H9 (cell line): ENCODE results near the gene RPS10. TPM values are rescaled to one million over a fixed set of nuclear protein-coding genes. Genes with fewer than 3 reads are reported as not detected.

Source experiments
- DNase-seq: peaks from one replicate; pipeline ENCODE4 v3.0.0-alpha.2; 2017
- H2AFZ ChIP-seq: one replicate; pipeline ENCODE4 v1.6.1; 2013; ENCODE audit warnings: mild to moderate bottlenecking, low read length, control low read depth, moderate library complexity
- H2AK5ac ChIP-seq: 2 replicates; pipeline ENCODE4 v1.6.1; 2013; ENCODE audit warnings: low read length, control low read depth, mixed read lengths; ENCODE audit not compliant: insufficient read length
- H2BK120ac ChIP-seq: one replicate; pipeline ENCODE4 v1.6.1; 2013; ENCODE audit warnings: low read depth, mild to moderate bottlenecking, low read length, control low read depth, inconsistent platforms; ENCODE audit not compliant: poor library complexity, severe bottlenecking
- H2BK12ac ChIP-seq: 2 replicates; pipeline ENCODE4 v1.6.1; 2013; ENCODE audit warnings: low read length, control low read depth, mixed read lengths, low read depth; ENCODE audit not compliant: insufficient read length
- H2BK15ac ChIP-seq: 2 replicates; pipeline ENCODE4 v1.6.1; 2013; ENCODE audit warnings: low read depth, low read length, control low read depth
- H2BK20ac ChIP-seq: one replicate; pipeline ENCODE4 v1.6.1; 2013; ENCODE audit warnings: low read depth, mild to moderate bottlenecking, low read length, control low read depth, inconsistent platforms; ENCODE audit not compliant: poor library complexity, severe bottlenecking
- H2BK5ac ChIP-seq: 2 replicates; pipeline ENCODE4 v1.6.1; 2013; ENCODE audit warnings: low read length, control low read depth, mixed read lengths; ENCODE audit not compliant: insufficient read length
- H3K14ac ChIP-seq: 2 replicates; pipeline ENCODE4 v1.6.1; 2013; ENCODE audit warnings: low read length, control low read depth; ENCODE audit not compliant: insufficient read depth
- H3K18ac ChIP-seq: 2 replicates; pipeline ENCODE4 v1.6.1; 2013; ENCODE audit warnings: low read depth, mild to moderate bottlenecking, mixed read lengths, low read length, control low read depth; ENCODE audit not compliant: insufficient read length
- H3K23ac ChIP-seq: 2 replicates; pipeline ENCODE4 v1.6.1; 2013; ENCODE audit warnings: low read length, control low read depth, mixed read lengths, low read depth; ENCODE audit not compliant: insufficient read length
- H3K23me2 ChIP-seq: 2 replicates; pipeline ENCODE4 v1.6.1; 2013; ENCODE audit warnings: low read depth, mild to moderate bottlenecking, mixed read lengths, low read length, control low read depth; ENCODE audit not compliant: insufficient read length, poor library complexity, severe bottlenecking
- H3K27ac ChIP-seq: 2 replicates; pipeline ENCODE4 v1.5.1; 2013; ENCODE audit warnings: low read length, control low read depth, mixed read lengths, low read depth; ENCODE audit not compliant: insufficient read length
- H3K27me3 ChIP-seq: 2 replicates; pipeline ENCODE4 v1.6.1; 2013; ENCODE audit warnings: low read length, control low read depth, inconsistent platforms; ENCODE audit not compliant: insufficient read depth
- H3K4ac ChIP-seq: 2 replicates; pipeline ENCODE4 v1.6.1; 2013; ENCODE audit warnings: low read depth, mild to moderate bottlenecking, control low read depth, inconsistent platforms, low read length, moderate library complexity
- H3K4me1 ChIP-seq: 2 replicates; pipeline ENCODE4 v1.6.1; 2013; ENCODE audit warnings: low read length, control low read depth, inconsistent platforms; ENCODE audit not compliant: insufficient read depth
- H3K4me2 ChIP-seq: 2 replicates; pipeline ENCODE4 v1.6.1; 2013; ENCODE audit warnings: low read length, control low read depth, mixed read lengths; ENCODE audit not compliant: insufficient read length, insufficient read depth
- H3K56ac ChIP-seq: 2 replicates; pipeline ENCODE4 v1.6.1; 2013; ENCODE audit warnings: low read depth, mild to moderate bottlenecking, mixed read lengths, low read length, control low read depth; ENCODE audit not compliant: insufficient read length
- H3K79me1 ChIP-seq: 2 replicates; pipeline ENCODE4 v1.6.1; 2013; ENCODE audit warnings: low read depth, mild to moderate bottlenecking, moderate library complexity, low read length, control low read depth, inconsistent platforms; ENCODE audit not compliant: insufficient read depth, poor library complexity, severe bottlenecking
- H3K79me2 ChIP-seq: 2 replicates; pipeline ENCODE4 v1.6.1; 2013; ENCODE audit warnings: low read length, control low read depth, inconsistent platforms; ENCODE audit not compliant: insufficient read depth
- H3K9ac ChIP-seq: 2 replicates; pipeline ENCODE4 v1.6.1; 2013; ENCODE audit warnings: low read length, control low read depth, mixed read lengths; ENCODE audit not compliant: insufficient read length; ENCODE audit errors: extremely low read depth
- H3K9me3 ChIP-seq: one replicate; pipeline ENCODE4 v1.6.1; 2013; ENCODE audit warnings: low read depth, low read length, inconsistent platforms; ENCODE audit not compliant: control insufficient read depth
- H3T11ph ChIP-seq: one replicate; pipeline ENCODE4 v1.6.1; 2013; ENCODE audit warnings: mild to moderate bottlenecking, low read length, control low read depth, inconsistent platforms
- H4K20me1 ChIP-seq: one replicate; pipeline ENCODE4 v1.6.1; 2013; ENCODE audit not compliant: control insufficient read depth, insufficient read length, insufficient read depth
- H4K5ac ChIP-seq: 2 replicates; pipeline ENCODE4 v1.6.1; 2013; ENCODE audit warnings: low read depth, mild to moderate bottlenecking, mixed read lengths, low read length, control low read depth; ENCODE audit not compliant: insufficient read length
- H4K8ac ChIP-seq: replicated peaks from 2 replicates; pipeline ENCODE4 v1.6.1; 2013; ENCODE audit warnings: low read length, control low read depth, mixed read lengths, low read depth; ENCODE audit not compliant: insufficient read length
- H4K91ac ChIP-seq: 2 replicates; pipeline ENCODE4 v1.6.1; 2013; ENCODE audit warnings: low read depth, mild to moderate bottlenecking, moderate library complexity, mixed read lengths, low read length, control low read depth; ENCODE audit not compliant: insufficient read length
- H3K27ac Mint-ChIP-seq, 3 experiments: 2 replicates in 2 of 3; 3 replicates in 1 of 3; pipeline ENCODE4 v1.8.0; 2020 to 2021; ENCODE audit warnings: mixed read lengths in 3 of 3, mild to moderate bottlenecking in 1 of 3, moderate library complexity in 1 of 3
- H3K27me3 Mint-ChIP-seq: 2 replicates; pipeline ENCODE4 v1.8.0; 2021; ENCODE audit warnings: low read depth, mild to moderate bottlenecking, moderate library complexity, mixed read lengths
- H3K36me3 Mint-ChIP-seq, 3 experiments: 2 replicates in 2 of 3; 3 replicates in 1 of 3; pipeline ENCODE4 v1.8.0; 2020 to 2021; ENCODE audit warnings: low read depth in 3 of 3, mixed read lengths in 3 of 3; ENCODE audit not compliant: insufficient read depth in 1 of 3
- H3K4me1 Mint-ChIP-seq, 2 experiments: 2 replicates each; pipeline ENCODE4 v1.8.0; 2020; ENCODE audit warnings: mixed read lengths in 2 of 2
- H3K4me3 Mint-ChIP-seq, 2 experiments: 2 replicates in 1 of 2; 3 replicates in 1 of 2; pipeline ENCODE4 v1.8.0; 2020 to 2021; ENCODE audit warnings: mild to moderate bottlenecking in 2 of 2, mixed read lengths in 2 of 2, moderate library complexity in 1 of 2
- H3K9me3 Mint-ChIP-seq, 2 experiments: 2 replicates in 1 of 2; 3 replicates in 1 of 2; pipeline ENCODE4 v1.8.0; 2020; ENCODE audit warnings: mild to moderate bottlenecking in 2 of 2, mixed read lengths in 2 of 2, moderate library complexity in 1 of 2
- WGBS: extraction: QIAGEN DNeasy Blood & Tissue Kit; methylation state at CpG from one replicate; pipeline ENCODE4 v1.1.7; 2013; ENCODE audit warnings: missing lambda C conversion rate, low lambda C conversion rate, mixed read lengths; ENCODE audit not compliant: insufficient read length; ENCODE audit errors: extremely low coverage; 5-methylcytosine and 5-hydroxymethylcytosine counted together
- total RNA-seq: library from RNA; stranded (reverse); gene quantifications from 2 replicates; pipeline ENCODE4 v1.2.1, GENCODE V29; 2021
- TF ChIP-seq, protein P1 (sequence below): fragments of 200-600 bp; sonication (generic); conservative IDR thresholded peaks from 3 replicates; pipeline ENCODE4 v1.8.0; 2021; ENCODE audit warnings: antibody characterized with exemption, mild to moderate bottlenecking

RPS10 gene
- total RNA-seq, 1 experiment from 2014 or later: 2,330 TPM

DNA sequence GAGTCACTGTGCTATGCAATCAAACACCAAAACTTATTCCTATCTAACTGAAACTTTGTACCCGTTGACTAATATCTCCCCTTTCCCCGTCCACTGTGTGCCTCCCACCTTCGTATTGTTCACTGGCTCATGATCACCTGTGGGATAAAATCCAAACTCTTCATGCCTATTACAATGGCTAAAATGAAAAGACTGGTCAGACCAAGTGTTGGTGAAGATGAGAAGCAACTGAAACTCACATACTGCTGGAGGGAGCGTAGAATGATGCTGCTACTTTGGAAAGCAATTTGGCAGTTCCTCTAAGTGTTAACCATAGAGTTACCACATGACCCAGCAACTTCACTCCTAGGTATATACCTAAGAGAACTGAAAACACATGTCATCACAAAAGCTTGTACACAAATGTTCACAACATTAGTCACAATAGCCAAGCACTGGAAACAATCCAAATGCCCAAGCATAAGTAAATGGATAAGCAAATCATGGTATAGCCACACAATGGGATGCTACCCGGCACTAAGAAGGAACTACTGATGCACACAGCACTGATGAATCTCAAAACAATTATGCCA, 13.1 kb downstream of the RPS10 start:
- Histone ChIP-seq H3K18ac (no peak overlapping the region), H3K4me2 (no peak overlapping the region), H3K4ac (no peak overlapping the region), H3K23me2 (no peaks in the 10 kb centered on the region), H2BK20ac (no peak overlapping the region), H3K56ac (no peak overlapping the region), H4K91ac (no peak overlapping the region), H4K20me1 (no peaks in the 10 kb centered on the region), H3K79me1 (no peaks in the 10 kb centered on the region), H3K23ac (no peak overlapping the region), H2AK5ac (no peak overlapping the region), H2BK5ac (no peak overlapping the region), H2BK12ac (no peak overlapping the region), H2AFZ (no peak overlapping the region), H3T11ph (no peak overlapping the region), H2BK120ac (no peak overlapping the region), H3K9ac (no peak overlapping the region), H3K79me2 (no peaks in the 10 kb centered on the region), H3K27ac (no peak overlapping the region), H4K5ac (no peak overlapping the region), H3K9me3 (no peaks in the 10 kb centered on the region), H3K14ac (no peak overlapping the region), H4K8ac (no peak overlapping the region), H2BK15ac (no peak overlapping the region), H3K27me3 (no peaks in the 10 kb centered on the region), H3K4me1 (no peaks in the 10 kb centered on the region)
- H3K4me3 Mint-ChIP-seq: no peak overlapping the region
- peaks cover 16 to 34% (median 22%) of the 10 kb centered on the region in 3 experiments for H3K36me3 Mint-ChIP-seq
- no peaks in the 10 kb centered on the region for H3K4me1 Mint-ChIP-seq
- no peak overlapping the region for H3K27ac Mint-ChIP-seq
- H3K27me3 Mint-ChIP-seq: no peaks in the 10 kb centered on the region
- no peaks in the 10 kb centered on the region for H3K9me3 Mint-ChIP-seq
- WGBS: no CpG with 5 or more reads among the region's 5 CpGs
- no peak for DNase-seq
- TF ChIP-seq, protein P1, sequence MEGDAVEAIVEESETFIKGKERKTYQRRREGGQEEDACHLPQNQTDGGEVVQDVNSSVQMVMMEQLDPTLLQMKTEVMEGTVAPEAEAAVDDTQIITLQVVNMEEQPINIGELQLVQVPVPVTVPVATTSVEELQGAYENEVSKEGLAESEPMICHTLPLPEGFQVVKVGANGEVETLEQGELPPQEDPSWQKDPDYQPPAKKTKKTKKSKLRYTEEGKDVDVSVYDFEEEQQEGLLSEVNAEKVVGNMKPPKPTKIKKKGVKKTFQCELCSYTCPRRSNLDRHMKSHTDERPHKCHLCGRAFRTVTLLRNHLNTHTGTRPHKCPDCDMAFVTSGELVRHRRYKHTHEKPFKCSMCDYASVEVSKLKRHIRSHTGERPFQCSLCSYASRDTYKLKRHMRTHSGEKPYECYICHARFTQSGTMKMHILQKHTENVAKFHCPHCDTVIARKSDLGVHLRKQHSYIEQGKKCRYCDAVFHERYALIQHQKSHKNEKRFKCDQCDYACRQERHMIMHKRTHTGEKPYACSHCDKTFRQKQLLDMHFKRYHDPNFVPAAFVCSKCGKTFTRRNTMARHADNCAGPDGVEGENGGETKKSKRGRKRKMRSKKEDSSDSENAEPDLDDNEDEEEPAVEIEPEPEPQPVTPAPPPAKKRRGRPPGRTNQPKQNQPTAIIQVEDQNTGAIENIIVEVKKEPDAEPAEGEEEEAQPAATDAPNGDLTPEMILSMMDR: no peak
